Measurements from ENCODE around the gene GPR42.
"Not testable (repeated sequence)": the region's sequence is repeated elsewhere in the genome, so short reads cannot be mapped to it uniquely, and the experiment has no call there.

Gene GPR42

DNA sequence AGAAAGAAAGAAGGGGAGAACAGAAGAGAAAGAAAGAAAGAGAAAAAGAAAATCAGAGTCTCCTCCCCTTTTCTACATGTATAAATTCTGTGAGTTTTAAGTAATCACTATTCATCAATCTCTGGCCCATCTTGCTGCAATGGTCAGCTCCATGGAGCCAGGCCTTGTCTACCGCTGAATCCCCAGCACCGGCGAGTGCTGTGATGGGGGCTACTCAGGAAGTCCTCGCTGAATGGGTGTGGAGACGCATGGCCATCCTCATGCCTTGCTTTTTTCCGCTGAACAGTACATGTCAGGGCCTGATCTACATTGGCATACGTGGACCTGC lies 29.9 kb downstream of the GPR42 start:
- H3K4me3 ChIP-seq (ENCODE audit: low read depth, low read length): no peak overlapping the region
- DNase-seq (ENCODE audit: low read depth, low spot score): no peak
- TF ChIP-seq, protein P1, sequence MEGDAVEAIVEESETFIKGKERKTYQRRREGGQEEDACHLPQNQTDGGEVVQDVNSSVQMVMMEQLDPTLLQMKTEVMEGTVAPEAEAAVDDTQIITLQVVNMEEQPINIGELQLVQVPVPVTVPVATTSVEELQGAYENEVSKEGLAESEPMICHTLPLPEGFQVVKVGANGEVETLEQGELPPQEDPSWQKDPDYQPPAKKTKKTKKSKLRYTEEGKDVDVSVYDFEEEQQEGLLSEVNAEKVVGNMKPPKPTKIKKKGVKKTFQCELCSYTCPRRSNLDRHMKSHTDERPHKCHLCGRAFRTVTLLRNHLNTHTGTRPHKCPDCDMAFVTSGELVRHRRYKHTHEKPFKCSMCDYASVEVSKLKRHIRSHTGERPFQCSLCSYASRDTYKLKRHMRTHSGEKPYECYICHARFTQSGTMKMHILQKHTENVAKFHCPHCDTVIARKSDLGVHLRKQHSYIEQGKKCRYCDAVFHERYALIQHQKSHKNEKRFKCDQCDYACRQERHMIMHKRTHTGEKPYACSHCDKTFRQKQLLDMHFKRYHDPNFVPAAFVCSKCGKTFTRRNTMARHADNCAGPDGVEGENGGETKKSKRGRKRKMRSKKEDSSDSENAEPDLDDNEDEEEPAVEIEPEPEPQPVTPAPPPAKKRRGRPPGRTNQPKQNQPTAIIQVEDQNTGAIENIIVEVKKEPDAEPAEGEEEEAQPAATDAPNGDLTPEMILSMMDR (IDR thresholded peaks at IDR 0.05; ENCODE audit: low read depth, low read length): no peak
- in situ Hi-C loops (cut with HindIII; ENCODE audit: low sequenced_read_pairs): no loop called here

DNA sequence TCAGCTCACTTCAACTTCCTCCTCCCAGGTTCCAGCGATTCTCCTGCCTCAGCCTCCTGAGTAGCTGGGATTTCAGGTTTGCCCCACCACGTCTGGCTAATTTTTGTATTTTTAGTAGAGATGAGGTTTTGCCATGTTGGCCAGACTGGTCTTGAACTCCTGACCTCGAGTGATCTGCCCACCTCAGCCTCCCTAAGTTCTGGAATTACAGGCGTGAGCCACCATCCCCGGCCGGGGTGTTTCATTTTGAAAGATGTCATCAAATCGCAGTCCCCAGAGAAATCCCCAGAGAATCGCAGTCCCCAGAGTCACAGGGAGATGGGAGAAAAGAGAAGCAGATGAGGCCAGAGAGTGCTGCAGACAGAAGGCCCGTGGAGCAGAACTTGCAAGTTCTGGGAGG lies 30.5 kb downstream of the GPR42 start:
- H3K4me3 ChIP-seq (ENCODE audit: low read depth, low read length); DNase-seq (ENCODE audit: low read depth, low spot score); in situ Hi-C loops (cut with HindIII; ENCODE audit: low sequenced_read_pairs): not testable (repeated sequence)

DNA sequence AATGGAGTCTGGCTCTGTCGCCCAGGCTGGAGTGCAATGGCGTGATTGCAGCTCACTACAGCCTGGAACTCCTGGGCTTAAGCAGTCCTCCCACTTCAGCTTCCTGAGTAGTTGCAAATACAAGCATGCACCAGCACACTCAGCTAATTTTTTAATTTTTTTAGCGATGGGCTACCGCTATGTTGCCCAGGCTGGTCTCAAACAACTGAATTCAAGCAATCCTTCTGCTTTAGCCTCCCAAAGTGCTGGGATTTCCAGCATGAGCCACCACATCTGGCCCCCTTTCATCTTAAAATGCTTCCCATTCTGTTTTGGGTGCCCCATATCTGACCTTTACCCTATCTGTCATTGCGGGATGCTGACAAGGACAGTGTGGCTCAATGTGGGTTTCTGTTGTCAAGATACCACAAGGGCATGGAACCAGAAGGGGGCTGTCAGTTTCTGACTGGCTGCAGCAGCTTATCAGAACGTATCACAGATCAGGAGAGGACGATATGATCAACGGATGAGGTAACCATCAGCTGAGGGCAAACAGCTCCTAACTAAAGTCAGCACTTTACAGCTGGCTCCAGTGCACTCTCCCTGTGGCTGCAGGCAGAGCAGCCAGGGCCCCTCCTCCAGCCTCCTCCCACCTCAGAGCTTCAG lies 32.4 kb downstream of the GPR42 start:
- DNase-seq (ENCODE audit: low read depth, low spot score): no peak
- in situ Hi-C loops (cut with HindIII; ENCODE audit: low sequenced_read_pairs): no loop called here
- TF ChIP-seq, protein P1 (IDR thresholded peaks at IDR 0.05; ENCODE audit: low read depth, low read length): no peak
- no peak overlapping the region for H3K4me3 ChIP-seq (ENCODE audit: low read depth, low read length)

DNA sequence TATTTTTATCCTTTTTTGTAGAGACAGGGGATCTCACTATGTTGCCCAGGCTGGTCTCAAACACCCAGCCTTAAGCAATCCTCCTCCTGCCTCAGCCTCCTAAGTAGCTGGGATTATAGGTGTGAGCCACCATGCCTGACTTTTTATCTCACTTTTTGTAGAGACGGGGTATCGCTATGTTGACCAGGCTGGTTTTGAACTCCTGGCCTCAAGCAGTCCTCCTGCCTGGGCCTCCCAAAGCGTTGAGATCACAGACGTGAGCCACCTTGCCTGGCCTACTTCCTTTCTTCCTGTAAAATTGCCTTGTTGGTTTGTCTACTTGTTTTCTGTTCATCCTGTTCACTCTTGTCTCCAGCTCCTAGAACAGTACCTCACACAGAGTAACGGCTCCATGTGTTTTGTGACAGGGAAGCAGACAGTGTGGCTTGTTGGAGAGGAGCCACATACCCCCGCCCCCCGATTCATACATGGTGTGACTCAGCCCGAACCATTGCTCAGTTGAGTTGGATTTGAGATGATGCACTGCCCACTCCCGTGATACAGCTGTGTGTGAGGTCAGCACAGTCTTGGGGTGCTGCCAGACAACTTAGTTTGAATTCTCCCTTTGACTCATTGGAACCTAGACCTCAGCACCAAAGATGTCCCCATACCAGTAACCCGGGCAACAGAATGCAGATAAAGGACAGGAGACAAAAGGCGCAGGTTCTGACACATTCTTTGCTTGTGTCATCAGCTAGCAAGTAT lies 34.2 kb downstream of the GPR42 start:
- TF ChIP-seq, protein P1 (IDR thresholded peaks at IDR 0.05; ENCODE audit: low read depth, low read length): no peak

DNA sequence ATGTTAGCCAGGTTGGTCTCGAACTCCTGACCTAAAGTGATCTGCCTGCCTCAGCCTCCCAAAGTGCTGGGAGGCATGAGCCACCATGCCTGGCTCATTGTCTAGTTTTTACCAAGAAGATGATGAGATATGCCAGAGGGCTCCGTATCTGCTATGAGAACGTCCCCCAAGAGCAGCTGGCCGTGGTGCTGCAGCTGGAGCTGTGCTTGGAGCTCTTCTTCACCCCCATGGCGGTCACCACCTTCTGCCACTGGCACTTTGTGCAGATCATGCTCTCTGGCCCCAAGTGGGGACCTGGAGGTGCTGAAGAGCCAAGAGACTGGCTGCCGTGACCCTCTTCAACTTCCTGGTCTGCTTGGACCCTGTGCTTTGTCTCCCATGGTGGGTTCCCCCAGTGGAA lies 36.8 kb downstream of the GPR42 start:
- TF ChIP-seq, protein P1 (IDR thresholded peaks at IDR 0.05; ENCODE audit: low read depth, low read length): no peak
- no peak for DNase-seq (ENCODE audit: low read depth, low spot score)
- in situ Hi-C loops (cut with HindIII; ENCODE audit: low sequenced_read_pairs): no loop called here
- H3K4me3 ChIP-seq (ENCODE audit: low read depth, low read length): no peak overlapping the region

More for the DNA sequence above, 34.2 kb downstream of the GPR42 start:
- DNase-seq (ENCODE audit: low read depth, low spot score): peak; percentile 3
- in situ Hi-C loops (cut with HindIII; ENCODE audit: low sequenced_read_pairs): no loop called here
- no peak overlapping the region for H3K4me3 ChIP-seq (ENCODE audit: low read depth, low read length)

DNA sequence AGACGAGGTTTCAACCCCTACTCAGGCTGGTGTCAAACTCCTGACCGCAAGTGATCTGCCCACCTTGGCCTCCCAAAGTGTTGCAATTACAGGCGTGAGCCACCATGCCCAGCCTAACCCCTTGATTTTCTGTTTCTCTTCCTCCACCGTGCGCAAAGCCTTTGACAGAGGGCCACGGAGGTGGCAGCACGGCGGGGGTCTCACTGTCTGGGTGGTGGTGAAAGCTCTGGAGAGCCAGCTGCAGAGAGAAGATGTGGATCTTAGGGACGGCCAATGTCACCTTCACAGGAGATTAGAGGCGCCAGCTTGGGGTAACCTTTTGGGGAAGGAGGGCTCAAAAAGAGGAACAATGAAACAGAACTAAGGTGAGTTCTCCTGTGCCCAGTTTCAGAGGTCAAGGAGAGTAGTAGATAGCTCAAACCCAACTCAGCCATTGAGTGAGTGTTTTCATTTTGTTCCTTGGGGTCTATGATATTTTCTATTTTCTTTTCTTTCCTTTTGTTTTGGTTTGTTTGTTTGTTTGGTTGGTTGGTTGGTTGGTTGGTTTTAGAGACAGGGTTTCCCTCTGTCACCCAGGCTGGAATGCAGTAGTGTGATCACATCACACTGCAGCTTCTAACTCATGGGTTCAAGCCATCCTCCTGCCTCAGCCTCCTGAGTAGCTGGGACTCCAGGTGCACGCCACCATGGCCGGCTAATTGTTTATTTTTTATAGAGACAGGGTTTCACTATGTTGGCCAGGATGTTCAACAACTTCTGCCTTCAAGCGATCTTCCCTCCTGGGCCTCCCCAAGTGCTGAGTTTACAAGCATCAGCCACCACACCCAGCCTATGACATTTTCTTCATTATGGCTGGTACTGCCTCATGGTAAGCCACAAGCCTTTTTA lies 37.7 kb downstream of the GPR42 start:
- in situ Hi-C loops (cut with HindIII; ENCODE audit: low sequenced_read_pairs): no loop called here

More for the DNA sequence above, 37.7 kb downstream of the GPR42 start:
- H3K4me3 ChIP-seq (ENCODE audit: low read depth, low read length): no peak overlapping the region
- TF ChIP-seq, protein P1 (IDR thresholded peaks at IDR 0.05; ENCODE audit: low read depth, low read length): no peak
- no peak for DNase-seq (ENCODE audit: low read depth, low spot score)

All from astrocyte of the spinal cord (primary cell).